Activated effector memory CD4-positive, alpha-beta T cell treated with Interleukin-2 at 50 U/mL for 16 hours (primary cell): ENCODE measurements around the gene CARNS1.

Experiments
- DNase-seq: peaks from one replicate; pipeline ENCODE4 v3.0.0-alpha.2; 2020

CARNS1 gene

GRCh38 chr11:67415501-67416304 lies at the start of gene CARNS1:
TSS of gene CARNS1 (plus strand) at chr11:67415678. CDS start at chr11:67416200, 522 bp downstream.
- DNase-seq, result no peak

GRCh38 chr11:67365736-67366444 lies 49.6 kb upstream of the CARNS1 start:
- no peak for DNase-seq

GRCh38 chr11:67366546-67366945 lies 48.9 kb upstream of the CARNS1 start:
- DNase-seq, result no peak

- no peak for DNase-seq
Observed at GRCh38 chr11:67366961-67367760, 48.3 kb upstream of the CARNS1 start.

- DNase-seq, result no peak
Observed at GRCh38 chr11:67367761-67368227, 47.7 kb upstream of the CARNS1 start.

- no peak for DNase-seq
Observed at GRCh38 chr11:67368621-67369020, 46.9 kb upstream of the CARNS1 start.

- no peak for DNase-seq
Observed at GRCh38 chr11:67369275-67369674, 46.2 kb upstream of the CARNS1 start.

- DNase-seq, result no peak
Observed at GRCh38 chr11:67369801-67370284, 45.6 kb upstream of the CARNS1 start.

- DNase-seq, result no peak
Observed at GRCh38 chr11:67370351-67371076, 45.0 kb upstream of the CARNS1 start.

GRCh38 chr11:67371189-67371910 lies 44.1 kb upstream of the CARNS1 start:
- no peak for DNase-seq

GRCh38 chr11:67371911-67372320 lies 43.6 kb upstream of the CARNS1 start:
- no peak for DNase-seq

GRCh38 chr11:67372321-67372992 lies 43.0 kb upstream of the CARNS1 start:
- DNase-seq, result no peak

- no peak for DNase-seq
Observed at GRCh38 chr11:67372993-67373647, 42.4 kb upstream of the CARNS1 start, which contains the start of gene CLCF1. TSS of gene CLCF1 (minus strand) at chr11:67373598. CDS start at chr11:67373539, 59 bp downstream.

GRCh38 chr11:67373648-67374570 lies 41.6 kb upstream of the CARNS1 start:
- peak; percentile 81 for DNase-seq

GRCh38 chr11:67374571-67375281 lies 40.8 kb upstream of the CARNS1 start:
- no peak for DNase-seq

- DNase-seq, result no peak
Observed at GRCh38 chr11:67375320-67376055, 40.0 kb upstream of the CARNS1 start.

GRCh38 chr11:67376063-67376820 lies 39.2 kb upstream of the CARNS1 start:
- DNase-seq, result no peak
